B cell (primary cell): ENCODE measurements around the gene ZBTB33. TPM values are rescaled to one million over a fixed set of nuclear protein-coding genes. Genes with fewer than 3 reads are reported as not detected.

Source experiments
- ATAC-seq: fragments of 200-7000 bp; cut with Tn5 transposase; one replicate; pipeline ENCODE4 v1.10.0; 2021; ENCODE audit warnings: low read depth, mild to moderate bottlenecking, moderate number of reproducible peaks, moderate library complexity
- CTCF ChIA-PET: fragments of 350-600 bp; sonication (Branson Sonifier 250); formaldehyde crosslinking; loops from one replicate; lab custom pipeline; 2021; ENCODE audit warnings: antibody characterized with exemption, inconsistent platforms; lab: Charles Lee
- POLR2A ChIA-PET: fragments of 350-600 bp; sonication (Branson Sonifier 250); formaldehyde crosslinking; loops from one replicate; lab custom pipeline; 2021; ENCODE audit warnings: antibody characterized with exemption; lab: Charles Lee
- DNase-seq: peaks from one replicate; pipeline ENCODE4 v3.0.0; 2013
- H2AFZ ChIP-seq: 2 replicates; pipeline ENCODE4 v1.6.1; 2012; ENCODE audit warnings: mild to moderate bottlenecking, low read depth, low read length; ENCODE audit not compliant: insufficient read depth, poor library complexity, severe bottlenecking
- H3K27ac ChIP-seq, 2 donors: 1 replicate in 1 of 2; 2 replicates in 1 of 2; pipeline ENCODE4 v1.5.1; 2012 to 2013; ENCODE audit warnings: low read length in 2 of 2, mild to moderate bottlenecking in 2 of 2, moderate library complexity in 1 of 2
- H3K27me3 ChIP-seq, 4 experiments: fragments of 200-600 bp in 1 of 4; sonication (generic) in 1 of 4; replicated peaks in 1 of 4; 1 replicate in 2 of 4; 2 replicates in 2 of 4; pipeline versions ENCODE4 v1.6.1 to v1.7.0; 2013 to 2016; ENCODE audit warnings: low read length in 3 of 4, mild to moderate bottlenecking in 2 of 4, mixed read lengths in 1 of 4, moderate library complexity in 1 of 4; ENCODE audit not compliant: insufficient read depth in 4 of 4, control insufficient read depth in 3 of 4; ENCODE audit errors: control extremely low read depth in 1 of 4
- H3K36me3 ChIP-seq, 2 experiments: replicated peaks in 1 of 2; 1 replicate in 1 of 2; 2 replicates in 1 of 2; pipeline versions ENCODE4 v1.6.1 to v1.7.1; 2013; ENCODE audit warnings: low read length in 1 of 2; ENCODE audit not compliant: insufficient read depth in 2 of 2, control insufficient read depth in 1 of 2; ENCODE audit errors: control extremely low read depth in 1 of 2, extremely low read depth in 1 of 2
- H3K4me1 ChIP-seq, 2 donors: fragments of 200-600 bp in 1 of 2; sonication (generic) in 1 of 2; 1 replicate in 1 of 2; 2 replicates in 1 of 2; pipeline versions ENCODE4 v1.5.1 to v1.6.1; 2013 to 2017; ENCODE audit warnings: low read length in 2 of 2; ENCODE audit not compliant: control insufficient read depth in 2 of 2, insufficient read depth in 2 of 2
- H3K4me2 ChIP-seq: replicated peaks from 2 replicates; pipeline ENCODE3; 2012; ENCODE audit warnings: mild to moderate bottlenecking, low read depth, low read length; ENCODE audit not compliant: poor library complexity, severe bottlenecking
- H3K4me3 ChIP-seq, 5 experiments: fragments of 200-600 bp in 1 of 5; sonication (generic) in 1 of 5; 1 replicate in 3 of 5; 2 replicates in 2 of 5; pipeline versions ENCODE4 v1.5.1 to v1.7.0; 2011 to 2016; ENCODE audit warnings: low read length in 4 of 5, mild to moderate bottlenecking in 4 of 5, low read depth in 2 of 5, control low read depth in 1 of 5, moderate library complexity in 1 of 5; ENCODE audit not compliant: insufficient read depth in 1 of 5; ENCODE audit errors: control extremely low read depth in 1 of 5, extremely low read depth in 1 of 5
- H3K79me2 ChIP-seq: fragments of 200-600 bp; sonication (generic); one replicate; pipeline ENCODE4 v1.6.0; 2016; ENCODE audit warnings: low read length; ENCODE audit not compliant: control insufficient read depth, insufficient read depth
- H3K9ac ChIP-seq: fragments of 200-600 bp; sonication (generic); 2 replicates; pipeline ENCODE4 v1.6.1; 2017; ENCODE audit warnings: mild to moderate bottlenecking, low read length, moderate library complexity
- H3K9me3 ChIP-seq, 3 donors: one replicate each; pipeline versions ENCODE4 v1.6.1 to v1.7.1; 2013; ENCODE audit warnings: low read length in 2 of 3; ENCODE audit not compliant: control insufficient read depth in 2 of 3, insufficient read depth in 1 of 3; ENCODE audit errors: control extremely low read depth in 1 of 3
- H4K20me1 ChIP-seq: 2 replicates; pipeline ENCODE4 v1.6.0; 2012; ENCODE audit warnings: mild to moderate bottlenecking, low read length; ENCODE audit not compliant: insufficient read depth, control insufficient read depth, poor library complexity, severe bottlenecking
- H3K27ac Mint-ChIP-seq: one replicate; pipeline ENCODE4 v1.8.0; 2021; ENCODE audit warnings: mixed read lengths
- H3K27me3 Mint-ChIP-seq: one replicate; pipeline ENCODE4 v1.8.0; 2021; ENCODE audit warnings: mixed read lengths
- H3K4me1 Mint-ChIP-seq: one replicate; pipeline ENCODE4 v1.8.0; 2021; ENCODE audit warnings: mixed read lengths
- H3K4me3 Mint-ChIP-seq: one replicate; pipeline ENCODE4 v1.8.0; 2021; ENCODE audit warnings: mixed read lengths
- H3K9me3 Mint-ChIP-seq: one replicate; pipeline ENCODE4 v1.8.0; 2022; ENCODE audit warnings: mixed read lengths; ENCODE audit not compliant: insufficient read depth
- EZH2 ChIP-seq: IDR thresholded peaks from 2 replicates; pipeline ENCODE4 v1.6.1; 2012; ENCODE audit warnings: borderline replicate concordance, low read depth, mild to moderate bottlenecking, moderate library complexity, low read length; ENCODE audit not compliant: insufficient read depth, poor library complexity, severe bottlenecking
- WGBS: methylation state at CpG from one replicate; pipeline ENCODE4 v1.1.5; 2013; ENCODE audit warnings: missing lambda C conversion rate; ENCODE audit not compliant: insufficient coverage; 5-methylcytosine and 5-hydroxymethylcytosine counted together
- intact Hi-C: fragments of 100-400 bp; cut with micrococcal nuclease; formaldehyde crosslinking; loops from one replicate; pipeline ENCODE4 v1.10.0; 2022
- polyA plus RNA-seq: library from polyadenylated mRNA; depleted of rRNA; stranded (reverse); fragments of >200 nt; gene quantifications from 2 replicates; pipeline ENCODE4 v1.2.3, GENCODE V29; 2012
- total RNA-seq, 2 donors: library from RNA; stranded (reverse); fragments of 120-200 nt in 1 of 2; gene quantifications; 1 replicate in 1 of 2; 2 replicates in 1 of 2; pipeline versions ENCODE4 v1.2.3 to v1.2.4, GENCODE V29; 2013 to 2022
- TF ChIP-seq, protein P1 (sequence below): fragments of 200-600 bp; IDR thresholded peaks from one replicate; pipeline ENCODE4 v1.8.0; 2022; ENCODE audit warnings: antibody characterized with exemption, mild to moderate bottlenecking

Gene ZBTB33
- total and polyA plus RNA-seq, 2 donors (not counting 1 experiment from before 2014, with no cell fraction given): 4.6 to 21.6 TPM

DNA sequence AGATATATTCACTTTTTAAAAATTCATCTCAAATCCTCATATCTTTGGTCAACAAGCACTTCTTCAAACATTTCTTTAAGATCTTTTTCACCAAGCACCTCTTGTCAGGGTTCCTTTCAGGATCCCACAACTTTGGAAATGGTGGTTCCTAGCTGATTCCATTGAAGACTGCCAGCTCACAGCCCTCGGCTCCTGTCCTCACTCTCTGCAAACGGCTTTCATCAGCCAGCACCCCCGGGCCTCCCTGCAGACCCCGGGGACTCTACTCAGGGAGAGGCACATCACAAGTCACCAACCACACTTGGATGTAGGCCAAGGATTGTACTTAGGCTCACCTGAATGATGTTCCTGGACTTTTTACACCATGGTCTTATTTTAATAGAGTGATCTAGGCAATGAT, 20.0 kb downstream of the ZBTB33 start:
- WGBS: 90% methylated on average over 2 of the region's 4 CpGs
- no peaks in the 10 kb centered on the region for H3K9me3 ChIP-seq
- ChIA-PET CTCF (no interaction called here), POLR2A (no interaction called here)
- no peak overlapping the region for H3K27ac Mint-ChIP-seq
- peaks cover 0 to 3% of the 10 kb centered on the region in 2 donors for H3K4me1 ChIP-seq
- H3K4me1 Mint-ChIP-seq: peaks cover 6% of the 10 kb centered on the region
- H3K4me2 ChIP-seq: no peak overlapping the region
- DNase-seq (no peak), ATAC-seq (no peak)
- H3K9me3 Mint-ChIP-seq: no peaks in the 10 kb centered on the region
- H3K36me3 ChIP-seq: no peaks in the 10 kb centered on the region
- TF ChIP-seq, protein P1, sequence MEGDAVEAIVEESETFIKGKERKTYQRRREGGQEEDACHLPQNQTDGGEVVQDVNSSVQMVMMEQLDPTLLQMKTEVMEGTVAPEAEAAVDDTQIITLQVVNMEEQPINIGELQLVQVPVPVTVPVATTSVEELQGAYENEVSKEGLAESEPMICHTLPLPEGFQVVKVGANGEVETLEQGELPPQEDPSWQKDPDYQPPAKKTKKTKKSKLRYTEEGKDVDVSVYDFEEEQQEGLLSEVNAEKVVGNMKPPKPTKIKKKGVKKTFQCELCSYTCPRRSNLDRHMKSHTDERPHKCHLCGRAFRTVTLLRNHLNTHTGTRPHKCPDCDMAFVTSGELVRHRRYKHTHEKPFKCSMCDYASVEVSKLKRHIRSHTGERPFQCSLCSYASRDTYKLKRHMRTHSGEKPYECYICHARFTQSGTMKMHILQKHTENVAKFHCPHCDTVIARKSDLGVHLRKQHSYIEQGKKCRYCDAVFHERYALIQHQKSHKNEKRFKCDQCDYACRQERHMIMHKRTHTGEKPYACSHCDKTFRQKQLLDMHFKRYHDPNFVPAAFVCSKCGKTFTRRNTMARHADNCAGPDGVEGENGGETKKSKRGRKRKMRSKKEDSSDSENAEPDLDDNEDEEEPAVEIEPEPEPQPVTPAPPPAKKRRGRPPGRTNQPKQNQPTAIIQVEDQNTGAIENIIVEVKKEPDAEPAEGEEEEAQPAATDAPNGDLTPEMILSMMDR: no peak
- no peak for TF ChIP-seq EZH2
- H3K9ac ChIP-seq: no peak overlapping the region
- H3K4me3 ChIP-seq: no peak overlapping the region
- H2AFZ ChIP-seq: no peak overlapping the region
- H3K27me3 ChIP-seq: no peaks in the 10 kb centered on the region
- H3K79me2 ChIP-seq: no peaks in the 10 kb centered on the region
- no peak overlapping the region for H3K27ac ChIP-seq
- no peak overlapping the region for H3K4me3 Mint-ChIP-seq
- H3K27me3 Mint-ChIP-seq: no peaks in the 10 kb centered on the region
- H4K20me1 ChIP-seq: no peaks in the 10 kb centered on the region
- intact Hi-C loops: no loop called here

DNA sequence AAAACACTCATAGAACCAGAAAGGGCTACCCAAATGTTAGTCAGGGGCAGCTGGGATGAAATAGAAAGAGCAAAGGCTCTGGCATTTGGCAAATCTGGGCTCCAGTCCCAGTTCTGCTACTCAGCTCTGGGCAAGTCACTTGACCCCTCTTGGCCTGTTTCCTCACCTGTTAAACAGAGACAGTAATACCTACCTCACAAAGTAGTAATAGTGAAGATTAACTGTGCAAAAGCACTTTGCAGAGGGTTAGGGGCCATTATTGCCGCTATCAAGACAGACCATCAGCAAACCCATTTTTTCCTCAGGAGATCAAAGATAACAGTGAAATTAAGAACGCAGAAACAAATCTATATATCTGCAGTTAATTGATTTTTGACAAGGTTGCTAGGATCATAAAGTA, 20.6 kb downstream of the ZBTB33 start:
- Histone ChIP-seq H3K27me3 (no peaks in the 10 kb centered on the region), H4K20me1 (no peaks in the 10 kb centered on the region), H3K9ac (no peak overlapping the region), H3K79me2 (no peaks in the 10 kb centered on the region), H3K9me3 (no peaks in the 10 kb centered on the region), H3K36me3 (no peaks in the 10 kb centered on the region), H3K4me3 (no peak overlapping the region), H3K4me1 (peaks cover 0 to 3% of the 10 kb centered on the region in 2 donors), H3K4me2 (no peak overlapping the region), H3K27ac (no peak overlapping the region), H2AFZ (no peak overlapping the region)
- no peak for ATAC-seq
- H3K4me3 Mint-ChIP-seq: no peak overlapping the region
- WGBS: no CpG with 5 or more reads among the region's 2 CpGs
- H3K27me3 Mint-ChIP-seq: no peaks in the 10 kb centered on the region
- TF ChIP-seq EZH2: no peak
- TF ChIP-seq, protein P1: no peak
- no peak for DNase-seq
- H3K27ac Mint-ChIP-seq: no peak overlapping the region
- no peaks in the 10 kb centered on the region for H3K9me3 Mint-ChIP-seq
- POLR2A ChIA-PET: no interaction called here
- CTCF ChIA-PET: no interaction called here
- H3K4me1 Mint-ChIP-seq: peaks cover 6% of the 10 kb centered on the region
- intact Hi-C loops: no loop called here
